Smooth muscle cell of trachea (primary cell): Measurements from ENCODE around the gene SALL2. TPM values are rescaled to one million over a fixed set of nuclear protein-coding genes. Genes with fewer than 3 reads are reported as not detected.

Experiments
- total RNA-seq: library from RNA; depleted of rRNA; stranded (reverse); fragments of >200 nt; gene quantifications from 2 replicates; pipeline ENCODE4 v1.2.1, GENCODE V29; 2014

SALL2 gene
- total RNA-seq, result 4.2 and 6.0 TPM in 2 replicates

DNA sequence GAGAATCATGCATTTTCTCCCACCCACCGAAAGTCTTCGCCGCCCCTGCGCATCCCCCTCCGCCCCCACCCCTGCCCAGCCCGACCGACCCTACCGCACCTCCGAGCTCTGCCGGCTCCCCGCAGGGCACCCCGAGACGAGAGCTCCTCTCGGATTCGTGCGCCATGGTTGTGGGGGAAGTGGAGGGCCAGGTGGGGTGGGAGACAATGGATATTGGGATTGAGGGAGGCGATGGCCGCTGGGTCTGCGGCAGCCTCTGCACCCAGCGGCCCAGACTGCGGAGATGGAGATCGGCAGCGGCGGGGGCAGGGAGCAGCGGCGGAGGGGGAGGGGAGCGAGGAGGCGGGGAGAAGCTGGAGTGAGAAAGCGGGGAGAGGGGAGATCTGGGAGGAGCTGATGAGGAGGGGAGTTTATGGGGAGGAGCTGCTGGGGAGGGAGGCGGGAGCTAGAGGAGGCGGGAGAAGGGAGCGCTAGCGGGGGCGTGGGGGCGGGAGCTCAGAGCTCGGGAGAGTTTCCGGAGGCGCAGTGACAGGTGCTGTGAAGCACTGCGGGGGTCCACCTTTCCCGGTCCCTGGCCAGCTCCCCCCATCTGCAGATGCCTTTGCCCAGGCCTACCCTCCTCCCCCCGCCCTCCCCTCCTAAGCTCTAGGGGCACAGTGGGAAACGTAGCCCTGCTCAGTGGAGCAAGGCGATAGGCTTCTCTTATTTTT lies at the start of gene SALL2:
TSS of gene SALL2 (minus strand) at position 385 of the 710 bp plus-strand sequence. CDS start at position 166, 219 bp downstream.

DNA sequence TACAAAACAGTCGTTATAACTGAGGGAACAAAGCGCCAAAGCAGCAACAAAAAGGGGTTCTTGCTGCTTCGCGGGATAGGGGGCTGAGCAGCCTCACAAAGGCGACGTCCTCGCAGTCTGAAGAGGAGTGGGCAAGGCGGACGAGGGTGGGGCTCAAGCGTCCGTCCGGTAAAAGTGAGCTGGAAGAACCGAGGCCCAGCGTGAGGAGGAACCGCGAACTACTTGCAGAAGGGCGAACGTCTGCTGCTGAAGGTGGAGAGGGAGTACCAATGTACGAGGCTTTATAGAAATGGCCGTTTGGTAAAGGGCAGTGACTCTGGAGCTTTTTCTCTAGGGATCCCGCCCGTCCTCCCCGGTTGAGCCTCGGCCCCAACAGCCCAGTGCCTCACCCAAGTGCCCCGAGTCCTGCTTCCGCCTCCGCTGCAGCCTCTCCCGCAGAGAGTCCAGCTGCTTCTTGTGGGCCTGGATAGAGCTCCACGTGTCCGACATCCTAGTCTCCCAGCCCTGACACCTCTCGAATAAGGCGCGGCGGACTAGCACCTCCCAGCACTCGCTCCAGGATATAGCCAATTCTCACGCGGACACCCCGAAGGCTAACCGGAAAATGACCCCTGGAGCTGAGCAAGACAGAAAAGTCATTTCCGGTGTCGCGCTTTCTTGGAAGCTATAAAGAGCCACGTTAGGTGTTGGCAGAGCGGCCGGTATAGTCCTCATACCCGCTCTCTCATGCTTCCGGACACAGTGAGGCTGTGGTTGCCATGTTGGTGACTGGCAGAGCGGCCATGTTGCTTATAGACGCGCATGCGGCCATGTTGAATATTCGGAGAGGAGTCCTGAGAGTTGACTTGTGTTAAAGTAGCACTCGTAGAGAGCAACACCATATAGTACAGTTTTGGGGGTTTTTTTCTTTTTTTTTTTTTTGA lies 15.2 kb downstream of the SALL2 start, which contains the start of gene METTL3:
TSS of gene METTL3 (minus strand) at position 606 of the 923 bp plus-strand sequence. CDS start at position 489, 117 bp downstream.

DNA sequence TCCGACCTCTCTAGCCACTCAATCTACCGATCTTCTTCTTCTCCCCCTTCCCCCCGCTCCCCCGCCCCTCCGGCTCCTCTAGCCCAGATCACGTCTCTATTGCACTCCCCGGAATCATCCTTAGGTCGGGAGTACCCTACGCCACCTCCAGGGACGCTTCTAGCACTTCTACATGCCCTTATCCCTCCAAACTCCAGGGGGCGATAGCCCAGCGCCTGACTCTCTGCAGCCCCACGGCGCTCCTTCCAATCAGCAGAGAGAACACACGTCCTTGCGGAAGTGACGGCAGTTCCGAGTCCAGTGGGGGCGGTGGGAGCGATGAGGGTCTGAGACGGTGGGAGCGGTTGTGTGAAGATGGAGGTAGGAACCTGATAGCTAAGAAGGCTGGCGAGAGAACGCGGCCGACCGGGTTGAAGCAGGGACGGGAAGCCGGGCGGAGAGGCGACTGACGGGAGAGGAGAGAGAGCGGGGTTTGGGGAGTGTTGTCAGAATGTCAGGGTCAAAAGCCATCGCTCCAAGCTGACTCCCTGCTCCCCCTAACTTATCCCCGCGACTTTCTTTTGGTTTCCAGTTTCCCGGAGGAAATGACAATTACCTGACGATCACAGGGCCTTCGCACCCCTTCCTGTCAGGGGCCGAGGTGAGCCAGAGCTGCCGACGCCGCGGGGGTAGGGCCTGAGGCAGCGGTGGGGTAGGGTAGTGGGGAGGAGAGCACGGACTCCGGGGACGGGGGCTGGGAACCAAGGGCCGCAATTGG lies 49.0 kb downstream of the SALL2 start, which contains the start of the genes RAB2B and TOX4:
TSS of gene RAB2B (minus strand) at position 35 of the 757 bp plus-strand sequence. CDS start 87 bp downstream, outside the sequence.
TSS of gene TOX4 (plus strand) at position 271 of the 757 bp plus-strand sequence. CDS start at position 355, 84 bp downstream.

Other genes starting within 250 kb of the SALL2 start
- gene RPGRIP1, start 246.3 kb downstream of the SALL2 start, total RNA-seq, result not detected in 2 replicates
- gene SUPT16H, start 142.3 kb downstream of the SALL2 start, total RNA-seq, result 73.8 and 89.9 TPM in 2 replicates
- gene CHD8, start 70.2 kb downstream of the SALL2 start, total RNA-seq, result 57.4 and 64.6 TPM in 2 replicates
- gene RAB2B, start 49.4 kb downstream of the SALL2 start, total RNA-seq, result 25.1 and 26.9 TPM in 2 replicates
- gene TOX4, start 49.2 kb downstream of the SALL2 start, total RNA-seq, result 33.7 and 47.6 TPM in 2 replicates
- gene METTL3, start 15.0 kb downstream of the SALL2 start, total RNA-seq, result 57.6 and 60.4 TPM in 2 replicates
- not detected in 2 replicates for gene OR10G3, start 53.7 kb upstream of the SALL2 start, total RNA-seq
- not detected in 2 replicates for gene OR10G2, start 108.6 kb upstream of the SALL2 start, total RNA-seq
- not detected in 2 replicates for gene OR4E2, start 127.5 kb upstream of the SALL2 start, total RNA-seq
- gene OR4E1, start 147.5 kb upstream of the SALL2 start, total RNA-seq, result not detected in 2 replicates